ENCODE measurements around the gene FGFRL1.
A peak's percentile ranks its signal among the peaks of the same experiment; 100 is the strongest.

FGFRL1 gene

GRCh38 chr4:1010395-1011021 is 918 bp upstream of the FGFRL1 start:
- H3K9ac ChIP-seq (ENCODE audit: low read length): no peak overlapping the region
- H2AK5ac ChIP-seq (ENCODE audit: low read length): no peak overlapping the region
- H4K8ac ChIP-seq (ENCODE audit: low read depth, low read length): no peak overlapping the region
- no peak overlapping the region for H3K4me3 ChIP-seq (ENCODE audit: low read depth, low read length)
- H3K27ac ChIP-seq (ENCODE audit: low read depth, low read length): no peak overlapping the region
- no peak overlapping the region for H4K91ac ChIP-seq (ENCODE audit: low read depth, low read length)
- peak; percentile 92 to 93 for DNase-seq
- H3K79me2 ChIP-seq (ENCODE audit: control insufficient read depth, insufficient read depth, low read length, poor library complexity): no peaks in the 10 kb centered on the region
- no peak overlapping the region for H3K14ac ChIP-seq (ENCODE audit: low read length)
- H2BK12ac ChIP-seq (ENCODE audit: low read length): no peak overlapping the region
- peaks cover 2% of the 10 kb centered on the region for H3K79me1 ChIP-seq (ENCODE audit: low read length)
- H3K36me3 ChIP-seq (ENCODE audit: control insufficient read depth in 1 of 2, insufficient read depth in 2 of 2, low read length in 2 of 2): peaks cover 0 to 6% of the 10 kb centered on the region in 2 experiments
- H3K9me3 ChIP-seq (ENCODE audit: insufficient read depth, low read depth, low read length): peaks cover 18% of the 10 kb centered on the region
- no peak overlapping the region for H3K4ac ChIP-seq (ENCODE audit: low read depth, low read length)
- H3K4me1 ChIP-seq (ENCODE audit: control insufficient read depth in 1 of 2, insufficient read depth in 2 of 2, low read length in 2 of 2): peaks cover 18 to 19% of the 10 kb centered on the region in 2 experiments
- H2AFZ ChIP-seq (ENCODE audit: insufficient read depth, low read length, poor library complexity): peak overlapping the region; percentile 62
- H3K27me3 ChIP-seq (ENCODE audit: insufficient read depth, low read length): peaks cover 38% of the 10 kb centered on the region
- H2BK120ac ChIP-seq (ENCODE audit: insufficient read depth, low read length, poor library complexity): no peak overlapping the region
- no CpG with 5 or more reads among the region's 36 CpGs for WGBS (ENCODE audit: extremely low coverage, insufficient coverage, insufficient read length)
- H4K12ac ChIP-seq (ENCODE audit: low read depth, low read length): no peak overlapping the region
- H3K23ac ChIP-seq (ENCODE audit: low read length): no peak overlapping the region
- H2BK5ac ChIP-seq (ENCODE audit: low read depth, low read length, poor library complexity): no peak overlapping the region
- peak overlapping the region; percentile 67 for H3K4me2 ChIP-seq (ENCODE audit: low read length)
- H3K18ac ChIP-seq (ENCODE audit: low read length): no peak overlapping the region

GRCh38 chr4:1011666-1012033 is 224 bp downstream of the FGFRL1 start:
- Histone ChIP-seq H3K9ac (ENCODE audit: low read length) (no peak overlapping the region), H3K4me1 (ENCODE audit: control insufficient read depth in 1 of 2, insufficient read depth in 2 of 2, low read length in 2 of 2) (peaks cover 18 to 19% of the 10 kb centered on the region in 2 experiments), H2BK12ac (ENCODE audit: low read length) (no peak overlapping the region), H3K14ac (ENCODE audit: low read length) (no peak overlapping the region), H3K79me1 (ENCODE audit: low read length) (peaks cover 2% of the 10 kb centered on the region), H4K8ac (ENCODE audit: low read depth, low read length) (no peak overlapping the region), H4K12ac (ENCODE audit: low read depth, low read length) (no peak overlapping the region), H3K79me2 (ENCODE audit: control insufficient read depth, insufficient read depth, low read length, poor library complexity) (no peaks in the 10 kb centered on the region), H3K4me3 (ENCODE audit: low read depth, low read length) (no peak overlapping the region), H4K91ac (ENCODE audit: low read depth, low read length) (no peak overlapping the region), H3K27me3 (ENCODE audit: insufficient read depth, low read length) (peaks cover 36% of the 10 kb centered on the region), H2BK120ac (ENCODE audit: insufficient read depth, low read length, poor library complexity) (no peak overlapping the region), H3K23ac (ENCODE audit: low read length) (no peak overlapping the region), H3K27ac (ENCODE audit: low read depth, low read length) (no peak overlapping the region), H3K4ac (ENCODE audit: low read depth, low read length) (no peak overlapping the region), H3K9me3 (ENCODE audit: insufficient read depth, low read depth, low read length) (peaks cover 14% of the 10 kb centered on the region), H2BK5ac (ENCODE audit: low read depth, low read length, poor library complexity) (no peak overlapping the region), H3K18ac (ENCODE audit: low read length) (no peak overlapping the region), H3K4me2 (ENCODE audit: low read length) (peak overlapping the region; percentile 42), H2AFZ (ENCODE audit: insufficient read depth, low read length, poor library complexity) (no peak overlapping the region), H3K36me3 (ENCODE audit: control insufficient read depth in 1 of 2, insufficient read depth in 2 of 2, low read length in 2 of 2) (peaks cover 0 to 6% of the 10 kb centered on the region in 2 experiments), H2AK5ac (ENCODE audit: low read length) (no peak overlapping the region)
- WGBS (ENCODE audit: extremely low coverage, insufficient coverage, insufficient read length): no CpG with 5 or more reads among the region's 69 CpGs
- no peak for DNase-seq

- no peak overlapping the region for H3K18ac ChIP-seq (ENCODE audit: low read length)
These were observed 761 bp downstream of the FGFRL1 start for GRCh38 chr4:1012034-1012739.

GRCh38 chr4:1013225-1014073 is 2.0 kb downstream of the FGFRL1 start:
- H4K8ac ChIP-seq (ENCODE audit: low read depth, low read length): no peak overlapping the region
- H3K79me1 ChIP-seq (ENCODE audit: low read length): peaks cover 2% of the 10 kb centered on the region
- H3K4me1 ChIP-seq (ENCODE audit: control insufficient read depth in 1 of 2, insufficient read depth in 2 of 2, low read length in 2 of 2): peaks cover 18 to 19% of the 10 kb centered on the region in 2 experiments
- no peak overlapping the region for H3K23ac ChIP-seq (ENCODE audit: low read length)
- H3K18ac ChIP-seq (ENCODE audit: low read length): no peak overlapping the region
- peak overlapping the region; percentile 46 for H3K4me3 ChIP-seq (ENCODE audit: low read depth, low read length)
- peaks cover 28% of the 10 kb centered on the region for H3K27me3 ChIP-seq (ENCODE audit: insufficient read depth, low read length)
- H2BK5ac ChIP-seq (ENCODE audit: low read depth, low read length, poor library complexity): no peak overlapping the region
- H3K27ac ChIP-seq (ENCODE audit: low read depth, low read length): no peak overlapping the region
- no peak overlapping the region for H2AK5ac ChIP-seq (ENCODE audit: low read length)
- H3K4me2 ChIP-seq (ENCODE audit: low read length): no peak overlapping the region
- H4K91ac ChIP-seq (ENCODE audit: low read depth, low read length): no peak overlapping the region
- no peak overlapping the region for H4K12ac ChIP-seq (ENCODE audit: low read depth, low read length)
- H2BK12ac ChIP-seq (ENCODE audit: low read length): no peak overlapping the region
- H3K14ac ChIP-seq (ENCODE audit: low read length): no peak overlapping the region
- no peak overlapping the region for H2BK120ac ChIP-seq (ENCODE audit: insufficient read depth, low read length, poor library complexity)
- no peak overlapping the region for H3K4ac ChIP-seq (ENCODE audit: low read depth, low read length)
- no peak overlapping the region for H3K9ac ChIP-seq (ENCODE audit: low read length)
- H3K36me3 ChIP-seq (ENCODE audit: control insufficient read depth in 1 of 2, insufficient read depth in 2 of 2, low read length in 2 of 2): peaks cover 0 to 6% of the 10 kb centered on the region in 2 experiments
- no peak overlapping the region for H2AFZ ChIP-seq (ENCODE audit: insufficient read depth, low read length, poor library complexity)
- no CpG with 5 or more reads among the region's 43 CpGs for WGBS (ENCODE audit: extremely low coverage, insufficient coverage, insufficient read length)
- H3K79me2 ChIP-seq (ENCODE audit: control insufficient read depth, insufficient read depth, low read length, poor library complexity): no peaks in the 10 kb centered on the region
- DNase-seq: no peak
- H3K9me3 ChIP-seq (ENCODE audit: insufficient read depth, low read depth, low read length): peaks cover 12% of the 10 kb centered on the region

More at GRCh38 chr4:1012034-1012739, 761 bp downstream of the FGFRL1 start:
- no peak overlapping the region for H2BK5ac ChIP-seq (ENCODE audit: low read depth, low read length, poor library complexity)
- DNase-seq: peak in 1 of 2 donors; percentile 47
- WGBS (ENCODE audit: extremely low coverage, insufficient coverage, insufficient read length): no CpG with 5 or more reads among the region's 69 CpGs
- no peak overlapping the region for H2BK12ac ChIP-seq (ENCODE audit: low read length)
- no peak overlapping the region for H4K12ac ChIP-seq (ENCODE audit: low read depth, low read length)
- peaks cover 33% of the 10 kb centered on the region for H3K27me3 ChIP-seq (ENCODE audit: insufficient read depth, low read length)
- peaks cover 2% of the 10 kb centered on the region for H3K79me1 ChIP-seq (ENCODE audit: low read length)
- peak overlapping the region; percentile 47 for H3K4me2 ChIP-seq (ENCODE audit: low read length)
- peak overlapping the region; percentile 36 for H2AK5ac ChIP-seq (ENCODE audit: low read length)
- peak overlapping the region; percentile 67 for H3K4me3 ChIP-seq (ENCODE audit: low read depth, low read length)
- H3K36me3 ChIP-seq (ENCODE audit: control insufficient read depth in 1 of 2, insufficient read depth in 2 of 2, low read length in 2 of 2): peaks cover 0 to 6% of the 10 kb centered on the region in 2 experiments
- H2BK120ac ChIP-seq (ENCODE audit: insufficient read depth, low read length, poor library complexity): no peak overlapping the region
- no peak overlapping the region for H4K8ac ChIP-seq (ENCODE audit: low read depth, low read length)
- no peak overlapping the region for H2AFZ ChIP-seq (ENCODE audit: insufficient read depth, low read length, poor library complexity)
- H3K4ac ChIP-seq (ENCODE audit: low read depth, low read length): no peak overlapping the region
- H3K4me1 ChIP-seq (ENCODE audit: control insufficient read depth in 1 of 2, insufficient read depth in 2 of 2, low read length in 2 of 2): peaks cover 18 to 19% of the 10 kb centered on the region in 2 experiments
- H3K79me2 ChIP-seq (ENCODE audit: control insufficient read depth, insufficient read depth, low read length, poor library complexity): no peaks in the 10 kb centered on the region
- no peak overlapping the region for H3K23ac ChIP-seq (ENCODE audit: low read length)
- H4K91ac ChIP-seq (ENCODE audit: low read depth, low read length): no peak overlapping the region
- H3K9ac ChIP-seq (ENCODE audit: low read length): no peak overlapping the region
- H3K27ac ChIP-seq (ENCODE audit: low read depth, low read length): no peak overlapping the region
- peaks cover 14% of the 10 kb centered on the region for H3K9me3 ChIP-seq (ENCODE audit: insufficient read depth, low read depth, low read length)
- H3K14ac ChIP-seq (ENCODE audit: low read length): peak overlapping the region; percentile 32
